Endothelial cell of umbilical vein (primary cell): ENCODE data around the gene NEUROG1. TPM values are rescaled to one million over a fixed set of nuclear protein-coding genes. Genes with fewer than 3 reads are reported as not detected.

Experiments
- BruUV-seq: library from RNA; stranded (reverse); fragments of 400-500 nt; replicated peaks from 2 replicates; lab custom pipeline; 2021; lab: Mats Ljungman, UMichigan
- CTCF ChIA-PET: fragments of 300-600, 350-600 bp; sonication (Branson Sonifier 250); formaldehyde crosslinking; loops from one replicate; lab custom pipeline; 2021; ENCODE audit warnings: antibody characterized with exemption, inconsistent platforms; lab: Charles Lee
- POLR2A ChIA-PET: fragments of 300-600, 350-600 bp; sonication (Branson Sonifier 250); formaldehyde crosslinking; loops from one replicate; lab custom pipeline; 2021; ENCODE audit warnings: antibody characterized with exemption, inconsistent platforms; lab: Charles Lee
- DNase-seq: peaks from one replicate; pipeline ENCODE4 v3.0.0-alpha.2; 2011; ENCODE audit warnings: low read depth, low spot score
- FAIRE-seq: peaks from 2 replicates; lab custom pipeline; 2011; peaks lifted over from hg19 to GRCh38; lab: Jason Lieb, UNC
- H2AFZ ChIP-seq: 2 replicates; pipeline ENCODE4 v1.6.0; 2012; ENCODE audit warnings: low read depth, low read length, control low read depth, inconsistent platforms
- H3K27ac ChIP-seq: 2 replicates; pipeline ENCODE4 v1.5.1; 2011; ENCODE audit warnings: low read depth, mild to moderate bottlenecking, control low read depth, low read length, moderate library complexity; ENCODE audit not compliant: insufficient read depth
- H3K27me3 ChIP-seq, 2 experiments: 2 replicates each; pipeline versions ENCODE4 v1.6.0 to v1.6.1; 2011; ENCODE audit warnings: low read length in 2 of 2, mixed read lengths in 1 of 2; ENCODE audit not compliant: control insufficient read depth in 2 of 2, insufficient read depth in 2 of 2
- H3K36me3 ChIP-seq, 2 experiments: 2 replicates in 1 of 2; 3 replicates in 1 of 2; pipeline ENCODE4 v1.5.1; 2011; ENCODE audit warnings: low read length in 2 of 2, mild to moderate bottlenecking in 1 of 2, moderate library complexity in 1 of 2; ENCODE audit not compliant: control insufficient read depth in 2 of 2, insufficient read depth in 2 of 2; ENCODE audit errors: extremely low read depth in 1 of 2
- H3K4me1 ChIP-seq: 3 replicates; pipeline ENCODE4 v1.5.1; 2011; ENCODE audit warnings: mild to moderate bottlenecking, low read length; ENCODE audit not compliant: control insufficient read depth, insufficient read depth; ENCODE audit errors: extremely low read depth
- H3K4me2 ChIP-seq: 2 replicates; pipeline ENCODE4 v1.6.1; 2011; ENCODE audit warnings: low read length, control low read depth, mixed read lengths; ENCODE audit not compliant: insufficient read depth
- H3K4me3 ChIP-seq, 3 experiments: fragments of 200-600 bp in 1 of 3; sonication (generic), shearing (Covaris generic) in 1 of 3; replicated peaks in 1 of 3; 2 replicates each; pipeline ENCODE4 v1.5.1; 2011 to 2016; ENCODE audit warnings: control low read depth in 3 of 3, low read length in 3 of 3, mild to moderate bottlenecking in 2 of 3, inconsistent platforms in 1 of 3, low read depth in 1 of 3, moderate library complexity in 1 of 3; ENCODE audit not compliant: insufficient read depth in 1 of 3
- H3K79me2 ChIP-seq: 2 replicates; pipeline ENCODE4 v1.6.0; 2012; ENCODE audit warnings: low read length, inconsistent platforms; ENCODE audit not compliant: control insufficient read depth, insufficient read depth
- H3K9ac ChIP-seq: replicated peaks from 2 replicates; pipeline ENCODE3; 2011; ENCODE audit warnings: low read length, control low read depth; ENCODE audit not compliant: insufficient read depth; ENCODE audit errors: extremely low read depth
- H3K9me1 ChIP-seq: replicated peaks from 3 replicates; pipeline ENCODE4 v1.6.0; 2011; ENCODE audit warnings: mild to moderate bottlenecking, low read length; ENCODE audit not compliant: control insufficient read depth, insufficient read depth; ENCODE audit errors: extremely low read depth
- H3K9me3 ChIP-seq: replicated peaks from 2 replicates; pipeline ENCODE4 v1.5.1; 2012; ENCODE audit warnings: low read length, inconsistent platforms; ENCODE audit not compliant: control insufficient read depth, insufficient read depth
- H4K20me1 ChIP-seq: replicated peaks from 2 replicates; pipeline ENCODE3; 2011; ENCODE audit warnings: mild to moderate bottlenecking, low read length; ENCODE audit not compliant: control insufficient read depth, insufficient read depth; ENCODE audit errors: extremely low read depth
- MAX ChIP-seq: IDR thresholded peaks from 2 replicates; pipeline ENCODE4 v1.6.1; 2011; ENCODE audit not compliant: insufficient read depth, insufficient read length
- MYC ChIP-seq: IDR thresholded peaks from one replicate; pipeline ENCODE4 v1.6.1; 2011; ENCODE audit warnings: mild to moderate bottlenecking, low read depth, low read length
- dilution Hi-C: fragments of 300-500 bp; cut with MboI; formaldehyde crosslinking; loops from one replicate; pipeline ENCODE4 v1.15.0; 2019; ENCODE audit warnings: low sequenced_read_pairs; ENCODE audit not compliant: extremely low pct_ligation_motif_present
- intact Hi-C: fragments of 100-400 bp; cut with micrococcal nuclease; formaldehyde crosslinking; loops from one replicate; pipeline ENCODE4 v1.10.0; 2022
- polyA plus RNA-seq, 4 experiments: library from polyadenylated mRNA; depleted of rRNA in 3 of 4; stranded (reverse) in 3 of 4; unstranded in 1 of 4; fragments of >200 nt; gene quantifications; 2 replicates each; pipeline versions ENCODE4 v1.2.1 to v1.2.3, GENCODE V29; 2011 to 2012; ENCODE audit warnings: missing spikeins in 1 of 4
- total RNA-seq: library from RNA; stranded (reverse); gene quantifications from 2 replicates; pipeline ENCODE4 v1.2.3, GENCODE V29; 2021

NEUROG1 gene
- total and polyA plus RNA-seq, 2 donors (not counting 3 experiments of a cell fraction or from before 2014, with no cell fraction given): not detected

GRCh38 chr5:135508496-135509005, 27.2 kb downstream of the NEUROG1 start:
- Histone ChIP-seq H3K4me3 (no peak overlapping the region), H4K20me1 (no peaks in the 10 kb centered on the region), H3K4me2 (no peak overlapping the region), H3K27ac (no peak overlapping the region), H3K9me1 (no peaks in the 10 kb centered on the region), H3K9me3 (no peaks in the 10 kb centered on the region), H3K36me3 (no peaks in the 10 kb centered on the region), H3K79me2 (no peaks in the 10 kb centered on the region), H3K4me1 (no peaks in the 10 kb centered on the region), H2AFZ (no peak overlapping the region), H3K27me3 (peaks cover 14 to 28% of the 10 kb centered on the region in 2 experiments), H3K9ac (no peak overlapping the region)
- TF ChIP-seq MYC (no peak), MAX (no peak)
- ChIA-PET CTCF (interaction anchor here (1.3 to 3.3 kb wide), 4 partner anchors 43 to 58 kb away, joined by 4 to 17 read pairs (median 5); no protein-coding TSS in a partner anchor), POLR2A (no interaction called here)
- dilution Hi-C loops: no loop called here
- intact Hi-C loops: no loop called here
- no peak for DNase-seq
- FAIRE-seq: no peak
- no TSS peak for BruUV-seq

- no peak for DNase-seq
- no peaks in the 10 kb centered on the region for H3K79me2 ChIP-seq
- no peak overlapping the region for H3K4me3 ChIP-seq
- POLR2A ChIA-PET: no interaction called here
- H3K9me1 ChIP-seq: no peaks in the 10 kb centered on the region
- H3K36me3 ChIP-seq: no peaks in the 10 kb centered on the region
- no peaks in the 10 kb centered on the region for H3K4me1 ChIP-seq
- no peaks in the 10 kb centered on the region for H4K20me1 ChIP-seq
- CTCF ChIA-PET: interaction anchor here (1.4 kb wide), 1 partner anchor 45 kb away, joined by 3 read pairs; no protein-coding TSS in a partner anchor
- dilution Hi-C loops (no loop called here), intact Hi-C loops (no loop called here)
- H3K27me3 ChIP-seq: peaks cover 14 to 28% of the 10 kb centered on the region in 2 experiments
- no peaks in the 10 kb centered on the region for H3K9me3 ChIP-seq
- no peak for TF ChIP-seq MYC
- no peak overlapping the region for H3K27ac ChIP-seq
- BruUV-seq: no TSS peak
- no peak for FAIRE-seq
- H3K9ac ChIP-seq: no peak overlapping the region
- no peak overlapping the region for H2AFZ ChIP-seq
- no peak overlapping the region for H3K4me2 ChIP-seq
Observed at GRCh38 chr5:135505973-135506372, 29.8 kb downstream of the NEUROG1 start.
